Sigmoid colon (tissue), 7 donors: ENCODE results near the gene LGALS14. TPM values are rescaled to one million over a fixed set of nuclear protein-coding genes. Genes with fewer than 3 reads are reported as not detected.

ENCODE experiments used
- DNase-seq: peaks from one replicate; pipeline ENCODE4 v3.0.0-alpha.2; 2019
- H3K27ac ChIP-seq, 4 donors: fragments of 200-600 bp; sonication (generic); one replicate each; pipeline ENCODE4 v1.5.1; 2016 to 2019; ENCODE audit warnings: mild to moderate bottlenecking in 1 of 4
- H3K27me3 ChIP-seq, 3 donors: fragments of 200-600 bp; sonication (generic); one replicate each; pipeline ENCODE4 v1.5.1; 2019; ENCODE audit warnings: mild to moderate bottlenecking in 1 of 3
- H3K36me3 ChIP-seq, 4 donors: fragments of 200-600 bp; sonication (generic); one replicate each; pipeline ENCODE4 v1.5.1; 2016 to 2019
- H3K4me1 ChIP-seq, 4 donors: fragments of 200-600 bp; sonication (generic); one replicate each; pipeline ENCODE4 v1.5.1; 2017 to 2019
- H3K4me3 ChIP-seq, 4 donors: fragments of 200-600 bp; sonication (generic); one replicate each; pipeline ENCODE4 v1.5.1; 2017 to 2019; ENCODE audit warnings: mild to moderate bottlenecking in 2 of 4, moderate library complexity in 1 of 4
- H3K9me3 ChIP-seq, 4 donors: fragments of 200-600 bp in 3 of 4; sonication (generic) in 3 of 4; one replicate each; pipeline versions ENCODE4 v1.5.1 to v1.6.1; 2013 to 2019
- EP300 ChIP-seq, 4 donors: sonication (generic); formaldehyde crosslinking; IDR thresholded peaks; one replicate each; pipeline ENCODE4 v1.6.1; 2017; ENCODE audit warnings: antibody characterized with exemption in 4 of 4
- POLR2A ChIP-seq, 2 donors: fragments of 450-650 bp; IDR thresholded peaks; one replicate each; pipeline ENCODE4 v1.6.1; 2016; ENCODE audit warnings: antibody characterized with exemption in 2 of 2, mild to moderate bottlenecking in 2 of 2, moderate library complexity in 2 of 2
- POLR2AphosphoS5 ChIP-seq, 4 donors: sonication (generic); formaldehyde crosslinking; IDR thresholded peaks; one replicate each; pipeline ENCODE4 v1.6.1; 2017; ENCODE audit warnings: antibody characterized with exemption in 4 of 4
- WGBS, 2 donors: extraction: QIAGEN DNeasy Blood & Tissue Kit; methylation state at CpG; one replicate each; pipeline ENCODE4 v1.1.7; 2013; 5-methylcytosine and 5-hydroxymethylcytosine counted together
- intact Hi-C: fragments of 100-400 bp; cut with DNase I; formaldehyde crosslinking; loops from one replicate; pipeline ENCODE4 v1.15.1; 2023
- polyA plus RNA-seq, 3 donors: library from polyadenylated mRNA; stranded (reverse); fragments of 200-250 nt; gene quantifications; one replicate each; pipeline ENCODE4 v1.2.3, GENCODE V29; 2013
- total RNA-seq, 4 donors: library from RNA; depleted of rRNA; stranded (reverse); fragments of >200 nt; gene quantifications; one replicate each; pipeline ENCODE4 v1.1.0, GENCODE V29; 2016
- TF ChIP-seq, protein P1 (sequence below), 4 experiments: fragments of 450-650 bp in 3 of 4; fragments of 200-600 bp in 1 of 4; IDR thresholded peaks; one replicate each; pipeline ENCODE4 v1.5.1; 2016 to 2019; ENCODE audit warnings: antibody characterized with exemption in 4 of 4, mild to moderate bottlenecking in 3 of 4, moderate library complexity in 2 of 4
- donor health status: healthy with polysubstance abuse.
- donor health status: Bipolar disorder and iron deficiency.
- donor health status: healthy.

LGALS14 gene
- total and polyA plus RNA-seq, 7 donors, result not detected

DNA sequence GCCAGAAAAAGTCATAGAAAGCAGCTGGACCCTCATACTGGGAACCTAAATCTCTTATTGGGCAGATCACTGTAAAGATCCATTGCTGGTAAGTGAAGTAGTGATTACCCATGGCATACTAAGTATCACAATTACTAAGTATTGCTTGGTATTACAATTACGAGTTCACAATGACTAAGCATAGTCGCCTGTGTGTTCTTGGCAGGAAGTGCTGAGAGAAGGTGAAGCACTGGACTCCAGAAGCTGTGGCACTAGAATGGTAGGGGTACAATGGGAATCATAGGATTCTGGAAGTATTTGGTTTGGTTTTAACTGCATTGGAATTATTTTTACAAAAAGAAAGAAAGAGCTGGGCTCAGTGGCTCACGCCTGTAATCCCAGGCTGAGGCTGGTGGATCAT, 28.3 kb upstream of the LGALS14 start:
- 56 to 74% methylated on average over 3 of the region's 3 CpGs for WGBS, 2 donors
- peaks cover 0 to 9% (median 0%) of the 10 kb centered on the region in 3 donors for H3K27me3 ChIP-seq
- DNase-seq, result no peak
- intact Hi-C loops, result no loop called here
- H3K9me3 ChIP-seq, result no peaks in the 10 kb centered on the region
- H3K27ac ChIP-seq, result no peak overlapping the region
- no peaks in the 10 kb centered on the region for H3K36me3 ChIP-seq
- TF ChIP-seq POLR2AphosphoS5 (IDR thresholded peaks at IDR 0.05), result no peak
- TF ChIP-seq EP300 (IDR thresholded peaks at IDR 0.05), result no peak
- no peak for TF ChIP-seq POLR2A (IDR thresholded peaks at IDR 0.05)
- TF ChIP-seq, protein P1, sequence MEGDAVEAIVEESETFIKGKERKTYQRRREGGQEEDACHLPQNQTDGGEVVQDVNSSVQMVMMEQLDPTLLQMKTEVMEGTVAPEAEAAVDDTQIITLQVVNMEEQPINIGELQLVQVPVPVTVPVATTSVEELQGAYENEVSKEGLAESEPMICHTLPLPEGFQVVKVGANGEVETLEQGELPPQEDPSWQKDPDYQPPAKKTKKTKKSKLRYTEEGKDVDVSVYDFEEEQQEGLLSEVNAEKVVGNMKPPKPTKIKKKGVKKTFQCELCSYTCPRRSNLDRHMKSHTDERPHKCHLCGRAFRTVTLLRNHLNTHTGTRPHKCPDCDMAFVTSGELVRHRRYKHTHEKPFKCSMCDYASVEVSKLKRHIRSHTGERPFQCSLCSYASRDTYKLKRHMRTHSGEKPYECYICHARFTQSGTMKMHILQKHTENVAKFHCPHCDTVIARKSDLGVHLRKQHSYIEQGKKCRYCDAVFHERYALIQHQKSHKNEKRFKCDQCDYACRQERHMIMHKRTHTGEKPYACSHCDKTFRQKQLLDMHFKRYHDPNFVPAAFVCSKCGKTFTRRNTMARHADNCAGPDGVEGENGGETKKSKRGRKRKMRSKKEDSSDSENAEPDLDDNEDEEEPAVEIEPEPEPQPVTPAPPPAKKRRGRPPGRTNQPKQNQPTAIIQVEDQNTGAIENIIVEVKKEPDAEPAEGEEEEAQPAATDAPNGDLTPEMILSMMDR (IDR thresholded peaks at IDR 0.05), result no peak
- H3K4me3 ChIP-seq, result no peak overlapping the region
- H3K4me1 ChIP-seq, result peaks cover 0 to 5% (median 0%) of the 10 kb centered on the region in 4 donors

DNA sequence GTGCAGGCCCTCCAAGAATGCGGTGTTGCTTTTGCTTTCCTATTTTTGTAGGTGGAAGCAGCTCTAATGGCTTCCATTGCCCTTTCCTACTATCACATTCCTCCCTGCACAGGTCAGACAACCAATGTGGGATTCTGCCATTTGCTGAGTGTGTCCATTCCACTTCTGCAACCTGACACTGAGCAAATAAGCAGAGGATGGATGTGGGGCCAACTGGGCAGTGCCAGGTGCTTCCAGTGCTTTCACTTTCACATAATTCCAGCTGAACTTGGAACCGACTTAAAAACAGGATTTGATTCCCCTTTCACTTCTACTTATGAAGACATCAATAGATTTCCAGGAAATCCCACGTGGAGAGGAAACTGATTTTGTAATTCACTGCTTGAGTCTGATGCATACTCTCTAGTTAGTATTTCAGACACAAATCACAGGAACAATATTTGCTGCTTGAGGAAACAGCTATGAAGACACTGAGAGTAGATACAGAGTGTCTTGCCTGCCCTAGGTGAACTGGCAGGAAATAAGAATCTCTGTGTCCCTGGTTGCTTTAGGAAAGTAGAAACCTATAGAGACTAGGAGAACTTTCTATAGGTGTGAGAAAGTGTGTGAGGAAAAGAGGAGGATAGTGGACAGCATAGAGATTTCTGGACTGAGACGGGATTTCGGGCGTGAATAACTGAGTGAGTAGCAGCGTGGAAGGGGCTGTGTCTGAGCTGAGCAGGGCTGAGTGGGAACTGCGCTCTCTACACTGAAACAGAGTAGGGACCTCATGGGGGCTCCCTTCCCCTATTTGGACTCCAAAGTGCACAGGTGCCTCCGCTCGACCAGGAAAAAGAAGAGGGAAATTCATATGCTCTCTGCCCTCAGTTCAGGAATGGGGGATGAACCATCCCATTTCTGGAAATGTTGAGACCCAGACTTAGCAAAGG, 26.1 kb upstream of the LGALS14 start:
- no peak overlapping the region for H3K27ac ChIP-seq
- peaks cover 0 to 5% (median 0%) of the 10 kb centered on the region in 4 donors for H3K4me1 ChIP-seq
- DNase-seq, result no peak
- TF ChIP-seq POLR2A (IDR thresholded peaks at IDR 0.05) (no peak), POLR2AphosphoS5 (IDR thresholded peaks at IDR 0.05) (no peak), EP300 (IDR thresholded peaks at IDR 0.05) (no peak)
- TF ChIP-seq, protein P1 (IDR thresholded peaks at IDR 0.05), result no peak
- no peaks in the 10 kb centered on the region for H3K36me3 ChIP-seq
- H3K27me3 ChIP-seq, result no peaks in the 10 kb centered on the region
- WGBS, 2 donors, result 75 to 76% methylated on average over 10 of the region's 10 CpGs
- H3K9me3 ChIP-seq, result no peaks in the 10 kb centered on the region
- H3K4me3 ChIP-seq, result no peak overlapping the region
- intact Hi-C loops, result no loop called here

DNA sequence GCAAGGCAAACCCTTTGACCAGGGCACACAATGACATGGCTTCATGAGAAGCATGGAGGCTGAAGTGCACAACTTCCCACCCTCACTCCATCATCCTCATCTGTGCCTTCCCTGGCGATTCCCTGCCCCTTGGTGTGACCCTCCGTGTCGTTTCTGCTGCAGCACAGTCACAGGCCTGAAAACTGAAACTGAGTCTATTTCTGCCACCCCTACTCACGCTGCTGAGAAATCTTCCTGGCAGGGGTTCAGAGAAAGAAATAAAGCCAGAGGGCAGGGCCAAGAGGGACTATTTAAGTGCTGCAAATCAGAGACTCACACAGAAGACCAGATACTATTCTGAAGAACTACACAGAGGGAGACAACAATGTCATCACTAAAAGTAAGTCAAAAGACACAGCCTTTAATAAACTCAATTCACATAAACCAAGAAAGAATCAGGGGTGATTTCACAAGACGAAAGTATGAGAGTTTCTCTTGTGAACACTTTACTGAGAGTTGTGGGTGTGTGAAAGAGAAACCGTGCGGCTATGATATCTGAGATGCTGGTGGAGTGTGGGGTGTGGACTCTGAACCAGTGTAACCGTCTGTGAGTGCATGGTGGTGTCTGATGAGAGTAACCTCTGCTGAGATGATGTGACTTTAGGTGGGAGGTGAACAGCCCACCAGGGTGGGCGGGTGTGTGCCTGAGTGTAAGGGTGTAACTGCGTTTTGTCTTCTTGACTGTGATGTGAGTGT, 25.1 kb upstream of the LGALS14 start:
- Histone ChIP-seq H3K9me3 (no peaks in the 10 kb centered on the region), H3K4me1 (peaks cover 0 to 5% (median 0%) of the 10 kb centered on the region in 4 donors), H3K27me3 (no peaks in the 10 kb centered on the region), H3K27ac (no peak overlapping the region), H3K4me3 (no peak overlapping the region), H3K36me3 (no peaks in the 10 kb centered on the region)
- 24 to 47% methylated on average over 10 of the region's 10 CpGs for WGBS, 2 donors
- intact Hi-C loops, result no loop called here
- DNase-seq, result no peak
- no peak for TF ChIP-seq EP300 (IDR thresholded peaks at IDR 0.05)
- TF ChIP-seq, protein P1 (IDR thresholded peaks at IDR 0.05), result no peak
- TF ChIP-seq POLR2AphosphoS5 (IDR thresholded peaks at IDR 0.05), result no peak
- TF ChIP-seq POLR2A (IDR thresholded peaks at IDR 0.05), result no peak

DNA sequence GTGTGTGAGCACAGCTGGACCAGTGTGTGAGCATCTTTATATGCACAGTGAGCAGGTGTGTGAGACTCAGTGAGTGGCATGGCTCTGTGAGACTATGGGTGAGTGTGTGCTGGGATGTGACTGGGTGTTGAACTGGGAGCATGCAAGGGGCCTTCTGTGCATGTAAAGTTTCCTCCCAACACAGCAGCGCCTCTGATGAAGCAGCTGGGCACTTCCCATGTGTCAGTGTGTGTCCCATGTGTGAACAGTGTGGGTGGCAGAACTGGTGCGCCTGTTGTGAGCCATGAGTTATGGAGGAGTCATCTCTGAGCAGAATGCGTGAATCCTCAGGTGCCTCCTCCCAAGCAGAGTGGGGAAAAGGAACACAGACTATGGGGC, 24.5 kb upstream of the LGALS14 start:
- Histone ChIP-seq H3K27ac (no peak overlapping the region), H3K36me3 (no peaks in the 10 kb centered on the region), H3K9me3 (no peaks in the 10 kb centered on the region), H3K4me1 (peaks cover 0 to 5% (median 0%) of the 10 kb centered on the region in 4 donors), H3K27me3 (no peaks in the 10 kb centered on the region), H3K4me3 (no peak overlapping the region)
- no peak for DNase-seq
- intact Hi-C loops, result no loop called here
- WGBS, 2 donors, result 84 to 87% methylated on average over 3 of the region's 3 CpGs
- TF ChIP-seq, protein P1 (IDR thresholded peaks at IDR 0.05), result no peak
- TF ChIP-seq EP300 (IDR thresholded peaks at IDR 0.05) (no peak), POLR2A (IDR thresholded peaks at IDR 0.05) (no peak), POLR2AphosphoS5 (IDR thresholded peaks at IDR 0.05) (no peak)
